ENCODE results near the gene APCDD1. TPM values are rescaled to one million over a fixed set of nuclear protein-coding genes. Genes with fewer than 3 reads are reported as not detected.
"Not testable (repeated sequence)": the region's sequence is repeated elsewhere in the genome, so short reads cannot be mapped to it uniquely, and the experiment has no call there.

Gene APCDD1
- total RNA-seq, 1 donor from 2014 or later: 7.5 TPM

GRCh38 chr18:10525697-10526560, 71.5 kb downstream of the APCDD1 start, which contains the start of gene NAPG:
Gene NAPG (plus strand): TSS chr18:10526027. CDS start chr18:10526103, 76 bp downstream.
- DNase-seq (ENCODE audit: low spot score): peak; percentile 97

- DNase-seq (ENCODE audit: low spot score): no peak
Measured at GRCh38 chr18:10526561-10526949, 72.1 kb downstream of the APCDD1 start.

GRCh38 chr18:10528439-10528838, 74.0 kb downstream of the APCDD1 start:
- DNase-seq (ENCODE audit: low spot score): no peak

GRCh38 chr18:10530002-10530401, 75.6 kb downstream of the APCDD1 start:
- DNase-seq (ENCODE audit: low spot score): no peak

DNA sequence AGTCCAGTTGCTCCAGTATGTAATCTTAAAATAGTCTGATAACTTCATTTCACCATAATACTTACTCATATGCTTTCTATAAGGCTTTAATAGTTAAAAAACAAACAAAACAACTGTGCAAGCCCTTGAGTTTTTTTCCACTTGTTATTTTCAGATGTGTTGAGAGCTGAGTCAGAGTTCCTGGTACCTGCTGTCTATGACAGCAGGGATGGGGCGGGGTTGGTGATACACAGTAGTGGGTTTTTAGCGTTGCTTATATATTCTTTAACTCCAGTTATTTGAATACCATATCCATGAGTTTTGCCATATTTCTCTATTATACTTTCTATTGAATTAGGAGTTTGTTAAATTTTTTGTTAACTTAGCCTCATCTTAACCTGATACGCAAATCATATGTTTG, 76.4 kb downstream of the APCDD1 start:
- no peak for DNase-seq (ENCODE audit: low spot score)

DNA sequence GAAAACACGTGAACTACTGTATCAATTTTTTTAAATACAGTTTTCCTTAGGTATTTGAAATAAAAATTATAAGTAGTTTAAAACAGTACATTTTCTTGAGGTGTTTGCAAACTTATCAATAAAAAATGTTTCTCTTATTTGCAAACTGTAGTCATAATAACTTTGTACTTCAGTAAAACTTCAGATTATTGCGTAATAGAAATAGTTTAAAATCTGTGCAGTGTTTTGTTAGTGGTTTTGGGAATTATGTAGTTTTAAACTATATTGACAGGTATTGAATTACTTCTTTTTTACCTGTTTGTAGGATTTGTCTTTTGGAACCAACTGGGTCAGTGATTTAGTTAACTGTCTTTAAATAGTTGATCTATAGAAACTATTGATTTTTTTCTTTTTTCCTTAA, 78.7 kb downstream of the APCDD1 start:
- no peak for DNase-seq (ENCODE audit: low spot score)

- DNase-seq (ENCODE audit: low spot score): no peak
Measured at GRCh38 chr18:10536280-10536679, 81.8 kb downstream of the APCDD1 start.

GRCh38 chr18:10537765-10538164, 83.3 kb downstream of the APCDD1 start:
- no peak for DNase-seq (ENCODE audit: low spot score)

DNA sequence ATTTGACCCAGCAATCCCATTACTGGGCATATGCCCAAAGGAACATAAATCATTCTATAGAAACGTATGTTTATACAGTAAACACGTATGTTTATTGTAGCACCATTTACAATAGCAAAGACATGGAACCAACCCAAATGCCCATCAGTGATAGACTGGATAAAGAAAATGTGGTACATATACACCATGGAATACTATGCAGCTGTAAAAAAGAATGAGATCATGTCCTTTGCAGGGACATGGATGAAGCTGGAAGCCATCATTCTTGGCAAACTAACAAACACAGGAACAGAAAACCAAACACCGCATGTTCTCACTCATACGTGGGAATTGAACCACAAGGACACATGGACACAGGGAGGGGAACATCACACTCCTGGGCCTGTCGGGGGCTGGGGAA, 84.7 kb downstream of the APCDD1 start:
- DNase-seq (ENCODE audit: low spot score): not testable (repeated sequence)

Other genes with a start within 250 kb of the APCDD1 start
- 53.0 TPM for gene NAPG, start 71.4 kb downstream of the APCDD1 start, total RNA-seq (ENCODE audit: insufficient read depth, low replicate concordance)

Data from umbilical cord (tissue), 2 donors.